Fibroblast of the aortic adventitia (primary cell): ENCODE data around the gene AUP1. TPM values are rescaled to one million over a fixed set of nuclear protein-coding genes. Genes with fewer than 3 reads are reported as not detected.

ENCODE experiments used
- DNase-seq: peaks from one replicate; pipeline ENCODE4 v3.0.0-alpha.2; 2010; ENCODE audit warnings: low read depth
- H3K4me3 ChIP-seq: 2 replicates; pipeline ENCODE4 v1.5.1; 2011; ENCODE audit warnings: low read depth, mild to moderate bottlenecking, control low read depth, low read length, moderate library complexity
- total RNA-seq: library from RNA; depleted of rRNA; stranded (reverse); fragments of >200 nt; gene quantifications from 2 replicates; pipeline ENCODE4 v1.2.3, GENCODE V29; 2012; ENCODE audit warnings: low replicate concordance
- TF ChIP-seq, protein P1 (sequence below): IDR thresholded peaks from 2 replicates; pipeline ENCODE4 v1.5.1; 2011; ENCODE audit warnings: mild to moderate bottlenecking, low read length, control low read depth, inconsistent platforms; ENCODE audit not compliant: insufficient read depth

Gene AUP1
- total RNA-seq, 1 donor: 88.0 TPM

DNA sequence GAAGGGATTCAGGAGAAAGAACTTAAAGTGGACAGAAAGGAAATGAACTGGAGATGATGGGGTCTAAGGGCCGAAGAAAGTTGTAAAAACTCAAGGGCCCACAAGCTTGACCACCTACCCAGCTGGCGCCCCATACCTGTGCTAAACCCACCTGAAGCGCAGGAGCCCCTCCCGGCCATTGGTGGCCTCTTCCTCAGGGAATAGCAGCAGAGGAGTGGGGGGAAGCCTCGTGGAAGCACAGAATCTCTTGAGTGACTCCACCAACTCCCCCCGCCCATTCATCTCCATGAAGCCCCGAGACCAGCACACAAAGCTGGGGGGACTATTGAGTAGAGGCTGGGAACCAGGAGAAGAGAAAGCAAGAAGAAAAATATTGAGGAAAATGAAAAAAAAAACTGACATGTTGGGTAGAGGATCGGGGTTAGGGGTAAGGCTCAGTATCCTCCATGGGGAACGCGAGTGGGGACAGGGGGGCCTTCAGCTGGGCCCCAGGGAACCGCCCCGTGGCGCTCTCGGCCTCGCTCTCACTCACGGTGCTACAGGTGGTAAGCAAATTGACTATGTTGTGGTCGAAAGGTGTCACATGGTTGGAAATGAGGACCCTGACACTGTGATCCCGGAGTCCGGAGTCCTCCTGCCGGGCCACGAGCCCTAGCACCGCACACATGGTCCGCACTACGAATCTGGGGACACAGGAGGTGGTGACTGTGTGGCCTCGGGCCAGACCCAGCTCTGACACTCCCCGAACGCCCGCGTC is 728 bp downstream of the AUP1 start:
- no peak for DNase-seq
- TF ChIP-seq, protein P1, sequence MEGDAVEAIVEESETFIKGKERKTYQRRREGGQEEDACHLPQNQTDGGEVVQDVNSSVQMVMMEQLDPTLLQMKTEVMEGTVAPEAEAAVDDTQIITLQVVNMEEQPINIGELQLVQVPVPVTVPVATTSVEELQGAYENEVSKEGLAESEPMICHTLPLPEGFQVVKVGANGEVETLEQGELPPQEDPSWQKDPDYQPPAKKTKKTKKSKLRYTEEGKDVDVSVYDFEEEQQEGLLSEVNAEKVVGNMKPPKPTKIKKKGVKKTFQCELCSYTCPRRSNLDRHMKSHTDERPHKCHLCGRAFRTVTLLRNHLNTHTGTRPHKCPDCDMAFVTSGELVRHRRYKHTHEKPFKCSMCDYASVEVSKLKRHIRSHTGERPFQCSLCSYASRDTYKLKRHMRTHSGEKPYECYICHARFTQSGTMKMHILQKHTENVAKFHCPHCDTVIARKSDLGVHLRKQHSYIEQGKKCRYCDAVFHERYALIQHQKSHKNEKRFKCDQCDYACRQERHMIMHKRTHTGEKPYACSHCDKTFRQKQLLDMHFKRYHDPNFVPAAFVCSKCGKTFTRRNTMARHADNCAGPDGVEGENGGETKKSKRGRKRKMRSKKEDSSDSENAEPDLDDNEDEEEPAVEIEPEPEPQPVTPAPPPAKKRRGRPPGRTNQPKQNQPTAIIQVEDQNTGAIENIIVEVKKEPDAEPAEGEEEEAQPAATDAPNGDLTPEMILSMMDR: no peak
- H3K4me3 ChIP-seq: peak overlapping the region; percentile 99

DNA sequence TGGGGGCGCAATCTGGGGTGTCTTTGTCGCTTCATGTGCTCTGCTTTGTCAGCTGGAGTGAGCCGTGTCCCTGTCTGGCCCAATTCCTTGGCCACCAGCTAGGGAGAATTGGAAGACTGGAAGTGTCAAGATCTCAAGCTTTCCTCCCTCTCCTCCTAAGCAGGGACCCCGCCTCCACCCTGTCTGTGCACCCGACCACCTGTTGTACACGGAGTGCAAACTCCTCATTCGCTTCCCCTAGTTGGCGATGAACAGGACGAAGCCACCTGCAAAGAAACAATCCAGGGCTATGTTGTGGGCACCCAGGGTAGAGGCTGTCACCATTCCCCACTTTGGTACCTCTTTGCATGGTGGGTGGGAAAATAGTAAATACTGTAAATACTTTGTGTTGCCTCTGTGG is 1.8 kb downstream of the AUP1 start:
- H3K4me3 ChIP-seq: no peak overlapping the region
- TF ChIP-seq, protein P1: no peak
- DNase-seq: no peak

DNA sequence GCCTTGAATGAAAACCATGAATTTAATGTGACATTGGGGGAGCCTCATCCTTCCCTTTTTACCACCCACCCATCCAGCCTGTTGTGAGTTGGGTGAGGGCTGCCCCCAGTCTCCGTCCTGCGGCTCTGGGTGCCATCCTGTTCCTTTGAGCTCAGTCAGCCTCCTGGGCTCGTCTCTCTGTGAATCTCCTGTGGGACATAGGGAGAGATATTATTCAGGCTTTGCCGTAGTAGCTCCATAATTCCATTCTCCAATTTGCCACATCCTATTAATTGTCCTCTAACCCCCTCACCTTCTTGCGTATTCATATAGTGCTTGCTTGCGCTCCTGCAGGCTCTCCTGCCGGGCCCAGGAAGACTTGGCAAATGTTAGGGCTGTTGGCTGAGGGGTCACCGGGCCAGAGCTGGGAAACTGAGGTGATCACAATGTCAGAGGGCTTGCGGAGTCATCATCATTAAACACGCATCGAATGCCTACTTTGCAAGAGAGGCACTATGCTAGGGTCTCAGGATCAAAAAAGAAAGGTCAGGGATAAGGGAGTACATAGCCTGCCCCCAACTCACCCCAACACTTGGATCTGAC is 2.8 kb downstream of the AUP1 start:
- DNase-seq: no peak
- TF ChIP-seq, protein P1: no peak
- no peak overlapping the region for H3K4me3 ChIP-seq

DNA sequence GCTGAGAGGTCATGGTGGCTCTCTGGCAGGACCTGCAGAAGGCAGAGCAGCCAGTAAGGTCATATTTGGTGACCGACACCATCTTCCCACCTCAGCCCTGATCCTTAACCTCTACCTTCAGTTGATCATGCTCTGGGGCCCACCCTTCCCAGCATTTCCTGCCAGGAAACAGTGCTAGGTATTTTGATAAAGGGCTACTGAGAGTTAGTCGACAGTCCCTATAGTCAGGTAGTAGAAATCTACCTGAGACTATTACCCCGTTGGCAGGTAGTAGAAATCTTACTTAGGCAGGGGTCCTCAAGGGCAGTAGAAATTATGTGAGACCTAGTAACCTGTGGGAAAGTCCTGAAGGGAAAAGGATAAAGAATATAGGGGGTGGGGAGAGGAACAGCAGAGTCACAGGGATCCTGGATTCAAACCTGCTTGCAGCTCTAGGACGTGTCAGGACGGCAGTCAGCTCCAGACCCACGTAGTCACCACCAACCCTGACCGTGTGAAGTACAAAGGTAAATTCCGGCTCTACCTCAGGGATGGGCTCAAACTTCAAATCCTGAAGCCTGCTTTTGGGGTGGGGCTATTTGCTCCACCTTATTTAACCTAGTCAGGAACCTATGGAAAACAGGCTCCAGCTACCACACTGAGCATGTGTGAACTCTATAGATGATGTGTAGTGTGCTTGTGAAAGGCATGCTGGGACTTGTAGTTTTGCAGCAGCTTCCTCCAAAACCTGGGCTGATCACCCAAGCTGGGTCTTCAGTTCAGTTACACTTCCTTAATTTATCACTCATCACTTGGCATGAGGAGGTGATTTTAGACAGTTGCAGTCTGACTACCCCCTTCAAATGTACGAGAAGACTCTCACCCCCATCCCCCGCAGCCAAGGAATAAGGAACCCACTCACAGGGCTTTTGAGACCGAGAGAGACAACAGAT is 3.5 kb downstream of the AUP1 start, which contains the start of gene DQX1:
TSS of gene DQX1 (minus strand) at position 515 of the 932 bp plus-strand sequence. CDS start at position 13, 502 bp downstream.
- no peak within 1 kb of the TSS for H3K4me3 ChIP-seq
- DNase-seq: no peak
- TF ChIP-seq, protein P1: no peak

DNA sequence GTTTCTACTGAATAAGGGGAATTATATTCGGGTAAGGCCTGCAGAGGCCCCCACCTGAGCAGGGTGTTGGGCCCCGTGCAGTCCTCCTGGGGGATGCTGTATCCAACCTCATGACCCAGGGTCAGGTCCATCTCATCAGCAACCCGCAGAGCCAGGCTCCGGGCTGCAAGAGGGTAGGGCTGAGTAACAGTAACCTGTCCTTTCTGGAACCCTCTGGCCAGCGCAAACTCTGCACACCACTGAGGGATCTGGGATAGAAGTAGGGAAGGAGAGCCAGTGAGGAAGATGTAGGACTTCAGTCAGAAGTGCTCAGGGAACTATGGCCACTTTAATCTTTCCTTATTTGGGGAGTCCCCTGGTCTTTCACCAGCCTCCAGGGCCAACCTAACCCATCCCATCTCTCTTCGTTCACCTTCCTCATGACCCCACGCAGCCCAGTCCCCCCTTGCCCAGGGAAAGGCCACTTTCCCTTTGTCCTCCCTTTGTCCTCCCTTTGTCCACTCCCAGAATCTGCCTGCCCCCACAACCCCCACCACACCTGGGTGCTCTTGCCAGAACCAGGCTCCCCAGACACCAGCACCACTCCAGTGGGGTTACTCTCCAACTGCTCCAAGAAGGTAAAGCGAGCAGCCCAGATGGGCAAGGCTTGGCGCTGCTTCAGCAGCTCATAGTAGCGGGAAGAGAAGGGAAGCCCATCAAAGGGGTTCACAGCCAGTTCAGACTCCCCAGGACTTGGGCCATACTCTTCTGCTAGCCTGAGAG is 4.4 kb downstream of the AUP1 start:
- no peak for DNase-seq
- TF ChIP-seq, protein P1: no peak
- H3K4me3 ChIP-seq: no peak overlapping the region

DNA sequence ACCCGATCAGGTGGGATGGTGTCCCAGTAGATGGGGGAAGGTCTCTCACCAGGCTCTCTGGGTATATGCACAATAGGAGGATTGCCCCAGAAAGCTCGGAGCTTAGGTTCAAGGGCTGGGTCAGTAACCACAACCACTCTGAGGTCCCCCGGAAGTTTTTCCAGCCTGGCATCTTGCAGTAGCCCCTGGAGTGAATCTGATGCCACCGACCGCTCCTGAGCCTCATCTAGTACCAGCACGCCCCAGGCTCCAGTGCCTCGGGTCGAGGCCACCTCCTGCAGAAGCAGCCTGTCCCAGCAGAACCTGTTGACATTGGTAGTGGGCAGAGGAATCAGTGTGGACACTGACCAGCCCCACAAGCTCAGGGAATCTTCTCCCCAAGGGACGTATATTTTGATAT is 5.5 kb downstream of the AUP1 start:
- DNase-seq: no peak

More for the DNA sequence above, 5.5 kb downstream of the AUP1 start:
- TF ChIP-seq, protein P1: no peak
- H3K4me3 ChIP-seq: no peak overlapping the region
